Lower leg skin (tissue), 3 donors: ENCODE results near the gene ACO2.

Experiments used
- CTCF ChIP-seq, 3 donors: fragments of 450-650 bp; IDR thresholded peaks; one replicate each; pipeline ENCODE4 v1.5.1; 2016; ENCODE audit warnings: antibody characterized with exemption in 3 of 3, mild to moderate bottlenecking in 3 of 3, moderate library complexity in 2 of 3
- POLR2A ChIP-seq, 2 donors: fragments of 450-650 bp; IDR thresholded peaks; one replicate each; pipeline ENCODE4 v1.6.1; 2016 to 2017; ENCODE audit warnings: antibody characterized with exemption in 2 of 2, mild to moderate bottlenecking in 1 of 2, moderate library complexity in 1 of 2

DNA sequence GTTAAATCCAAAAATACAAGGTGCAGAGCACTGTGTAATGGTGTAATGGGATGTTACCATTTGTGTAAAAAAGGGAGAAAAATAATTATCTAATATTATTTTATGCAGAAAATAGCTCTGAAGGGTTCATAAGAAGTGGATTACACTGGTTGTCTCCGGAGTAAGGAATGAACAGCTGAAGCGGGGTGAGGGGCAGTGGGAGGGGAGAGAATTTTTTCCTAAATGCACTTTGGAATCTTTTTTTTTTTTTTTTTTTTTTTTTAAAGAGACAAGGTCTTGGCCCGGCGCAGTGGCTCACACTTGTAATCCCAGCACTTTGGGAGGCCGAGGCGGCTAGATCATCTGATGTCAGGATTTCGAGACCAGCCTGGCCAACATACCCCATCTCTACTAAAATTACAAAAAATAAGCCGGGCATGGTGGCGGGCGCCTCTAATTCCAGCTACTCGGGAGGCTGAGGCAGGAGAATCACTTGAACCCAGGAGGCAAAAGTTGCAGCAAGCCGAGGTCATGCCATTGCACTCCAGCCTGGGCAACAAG is 82.1 kb downstream of the ACO2 start:
- no peak for TF ChIP-seq POLR2A (IDR thresholded peaks at IDR 0.05)
- TF ChIP-seq CTCF (IDR thresholded peaks at IDR 0.05): no peak
